ENCODE results near the gene UBE2H.
"Not testable (repeated sequence)": the region's sequence is repeated elsewhere in the genome, so short reads cannot be mapped to it uniquely, and the experiment has no call there.

UBE2H gene

GRCh38 chr7:129804890-129805719, 147.7 kb downstream of the UBE2H start:
- DNase-seq, result no peak

DNA sequence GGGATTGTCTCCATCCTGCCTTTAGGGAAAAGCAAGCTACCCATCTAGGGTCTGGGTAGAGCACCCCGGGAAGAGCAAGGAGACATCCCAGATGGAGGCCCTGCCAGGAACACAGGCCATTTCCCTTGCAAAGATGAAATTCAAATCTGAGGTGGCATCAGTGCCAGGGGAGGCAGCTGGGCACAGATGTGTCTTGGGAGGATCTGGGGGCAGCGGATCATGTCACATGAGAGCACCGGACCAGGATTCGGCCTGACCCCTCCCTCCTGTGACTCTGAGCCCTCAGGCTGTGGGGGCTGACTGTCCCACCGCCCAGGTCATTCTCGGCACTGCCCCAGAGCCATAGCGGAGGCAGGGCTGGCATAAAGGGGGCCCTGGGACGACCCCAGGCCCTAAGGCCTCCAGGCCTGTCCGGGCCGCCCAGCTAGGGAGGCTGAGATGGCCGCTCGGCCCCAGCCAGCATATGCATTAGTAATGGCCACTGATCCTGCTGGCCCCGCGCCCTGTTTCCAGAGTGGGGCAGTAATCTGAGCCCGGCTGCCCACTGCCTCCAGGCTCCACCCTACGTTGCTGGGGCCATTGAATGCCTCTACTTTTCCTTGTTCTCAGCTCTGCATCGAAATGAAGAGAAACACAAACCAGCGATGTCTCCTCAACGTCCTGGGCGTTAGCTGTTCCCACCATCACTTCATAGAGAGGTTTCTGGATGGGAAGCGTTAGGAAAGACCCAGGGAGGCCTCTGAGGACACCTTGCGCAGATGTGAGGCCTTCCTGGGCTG, 148.5 kb downstream of the UBE2H start:
- DNase-seq, result no peak

DNA sequence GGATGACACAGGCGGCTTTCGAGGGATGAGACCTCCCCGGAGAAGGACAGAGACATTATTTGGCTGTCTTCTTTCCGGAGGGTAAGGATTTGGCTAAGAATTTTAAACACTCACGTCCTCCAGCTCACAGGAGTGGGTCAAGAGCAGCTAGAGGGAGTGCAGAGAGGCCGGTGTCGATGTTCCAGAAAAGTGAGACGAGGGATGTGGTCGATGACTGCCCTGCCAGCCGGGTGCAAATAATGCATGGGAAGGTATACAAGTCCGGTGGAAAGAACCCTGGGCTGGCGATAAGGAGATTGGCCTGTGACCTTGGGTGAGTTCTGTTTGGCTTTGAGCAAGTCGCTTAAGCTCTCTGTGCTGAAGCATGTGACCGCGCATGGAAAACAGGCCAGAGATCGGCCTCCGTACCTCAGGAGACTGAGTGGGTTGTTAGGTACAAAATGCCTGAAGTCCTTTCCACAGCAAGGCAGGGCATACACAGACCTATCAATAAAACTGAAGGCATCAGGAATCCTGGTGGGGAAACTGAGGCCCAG, 149.1 kb downstream of the UBE2H start:
- no peak for DNase-seq

DNA sequence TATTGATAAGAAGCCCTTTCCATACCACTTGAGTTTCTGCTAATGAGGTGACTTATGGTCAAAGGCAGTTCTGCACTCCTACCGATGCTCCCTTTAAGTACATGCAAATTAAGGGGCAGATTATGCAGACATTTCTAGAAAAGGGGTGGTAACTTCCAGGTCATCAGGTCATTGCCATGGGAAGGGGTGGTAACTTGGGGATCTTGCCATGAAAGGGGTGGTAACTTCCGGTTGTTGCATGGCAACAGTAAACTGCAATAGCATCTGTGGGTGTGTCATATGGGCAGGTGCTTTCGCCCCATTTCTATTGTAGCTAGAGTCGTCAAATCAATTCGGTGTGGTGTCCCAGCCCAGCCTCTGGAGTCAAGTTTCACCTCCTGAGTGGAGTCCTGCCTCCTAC, 150.9 kb downstream of the UBE2H start:
- DNase-seq, result no peak

DNA sequence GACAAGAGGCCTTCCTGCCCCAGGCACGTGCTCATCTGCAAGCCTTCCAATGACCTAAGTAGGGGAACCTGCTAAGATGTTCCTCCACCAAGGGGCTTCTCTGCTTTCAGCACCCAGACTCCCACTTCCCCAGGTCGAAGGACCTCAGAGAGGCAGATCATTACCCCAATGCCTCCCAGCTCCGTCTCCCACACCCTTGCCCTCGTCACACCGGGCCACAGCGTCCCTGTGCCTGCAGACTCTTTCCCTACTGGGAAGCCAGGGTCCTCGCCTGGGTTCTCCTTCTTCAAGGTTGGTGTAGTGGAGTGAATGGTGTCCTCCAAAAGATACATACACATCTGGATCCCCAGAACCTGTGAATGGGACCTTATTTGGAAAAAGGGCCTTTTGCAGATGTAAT, 151.9 kb downstream of the UBE2H start:
- DNase-seq, result no peak

GRCh38 chr7:129799350-129799955, 153.3 kb downstream of the UBE2H start:
- no peak for DNase-seq

- no peak for DNase-seq
These were observed 154.0 kb downstream of the UBE2H start for GRCh38 chr7:129798616-129799349.

GRCh38 chr7:129797214-129797789, 155.5 kb downstream of the UBE2H start:
- no peak for DNase-seq

GRCh38 chr7:129796186-129796775, 156.5 kb downstream of the UBE2H start:
- no peak for DNase-seq

- DNase-seq, result not testable (repeated sequence)
These were observed 158.3 kb downstream of the UBE2H start for GRCh38 chr7:129794461-129794860.

DNA sequence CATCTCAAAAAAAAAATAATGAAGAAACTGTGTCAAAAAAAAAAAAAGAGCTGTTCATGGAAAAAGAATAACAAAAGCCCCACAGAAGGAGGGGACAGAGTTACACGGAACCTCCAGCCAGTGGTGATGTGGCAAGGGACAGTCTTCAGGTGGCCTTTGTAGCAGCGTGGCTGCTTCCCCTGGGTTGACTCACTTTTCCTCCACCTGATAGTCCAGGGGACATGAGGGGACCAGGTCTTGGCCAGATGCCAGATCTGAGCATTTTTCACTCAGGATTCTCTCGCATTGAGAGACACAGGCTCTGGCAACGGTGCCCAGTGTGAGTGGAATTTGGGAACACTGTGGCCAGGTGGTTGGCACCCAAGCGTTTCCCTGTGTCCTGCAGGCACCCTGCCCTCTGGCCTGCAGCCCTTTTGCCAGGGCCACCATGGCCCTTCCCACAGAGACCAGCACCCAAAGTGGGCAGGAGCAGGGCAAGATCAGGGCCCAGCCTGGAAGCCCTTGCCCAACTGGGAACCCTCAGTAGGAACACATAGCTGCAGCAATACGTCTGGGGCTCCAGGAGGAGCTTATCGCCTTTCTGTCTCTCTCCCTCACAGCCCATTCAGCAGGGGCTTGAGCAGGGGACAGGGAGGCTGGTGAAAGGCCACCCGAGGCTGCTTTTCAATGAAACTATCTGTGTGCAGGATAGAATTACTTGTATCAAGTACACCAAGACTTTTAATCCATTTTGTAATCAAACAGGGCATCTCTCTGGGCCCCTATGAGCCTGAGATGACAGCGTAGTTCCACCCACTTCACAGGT, 159.1 kb downstream of the UBE2H start:
- no peak for DNase-seq

GRCh38 chr7:129792721-129793120, 160.0 kb downstream of the UBE2H start:
- DNase-seq, result no peak

DNA sequence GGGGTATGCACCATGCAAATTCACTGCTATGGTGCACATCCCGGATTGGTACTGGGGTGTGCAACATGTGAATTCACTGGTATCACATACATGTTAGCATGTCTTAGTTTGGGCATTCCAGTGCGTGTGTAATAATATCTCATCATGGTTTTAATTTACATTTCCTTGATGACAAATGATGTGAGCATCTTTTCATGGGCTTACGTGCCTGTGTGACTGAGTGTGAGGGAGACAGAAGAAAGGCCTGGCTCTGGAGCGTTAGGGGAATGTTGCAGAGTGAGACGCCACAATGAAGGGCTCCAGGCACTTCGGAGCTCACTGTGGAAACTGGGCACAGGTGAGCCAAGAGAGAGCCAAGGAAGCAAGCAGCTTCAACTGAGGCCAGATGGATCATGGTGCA, 162.6 kb downstream of the UBE2H start:
- no peak for DNase-seq

GRCh38 chr7:129789652-129790051, 163.1 kb downstream of the UBE2H start:
- DNase-seq, result no peak

GRCh38 chr7:129789000-129789399, 163.8 kb downstream of the UBE2H start:
- no peak for DNase-seq

- DNase-seq, result no peak
These were observed 165.8 kb downstream of the UBE2H start for GRCh38 chr7:129786825-129787563.

DNA sequence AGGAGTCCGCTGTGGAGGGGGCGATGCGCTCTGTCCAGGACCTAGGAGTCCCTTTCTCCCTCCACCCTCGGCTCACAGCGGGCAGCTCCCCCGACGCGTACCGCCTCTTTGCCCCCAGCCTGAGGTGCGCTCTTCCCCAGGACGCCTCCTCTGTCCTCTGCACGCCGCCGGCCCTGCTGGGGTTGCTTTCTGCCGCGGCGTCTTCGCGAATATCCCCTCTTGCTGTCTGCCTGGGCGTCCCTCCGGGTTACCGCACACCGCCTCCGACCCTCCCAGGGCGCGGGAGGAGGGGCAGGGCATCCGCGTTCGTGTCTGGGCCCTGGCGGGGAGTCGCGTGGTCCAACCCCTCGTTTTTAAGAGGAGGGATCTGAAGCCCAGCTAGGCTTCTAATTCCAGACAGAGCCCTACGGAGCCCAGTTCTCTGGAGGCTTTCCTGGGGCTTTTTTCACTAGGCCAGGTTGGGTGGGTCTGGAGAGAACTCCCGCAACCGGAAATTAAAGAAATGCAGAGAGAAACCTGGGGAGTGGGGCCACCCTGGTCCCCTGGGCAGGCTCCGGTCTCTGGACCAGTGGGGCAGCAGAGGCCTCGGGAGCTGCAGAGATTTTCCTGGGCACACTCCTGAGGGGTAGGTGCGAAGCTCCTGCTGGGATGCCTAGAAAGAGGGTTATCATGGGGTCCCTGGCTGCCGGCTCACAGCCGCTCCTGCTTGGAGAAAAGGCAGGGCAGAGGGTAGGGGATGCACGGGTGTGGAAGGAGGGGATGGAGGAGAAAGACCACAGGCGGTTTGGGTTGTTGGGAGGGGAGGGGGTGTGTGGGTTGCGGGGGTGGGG, 166.9 kb downstream of the UBE2H start:
- no peak for DNase-seq

DNA sequence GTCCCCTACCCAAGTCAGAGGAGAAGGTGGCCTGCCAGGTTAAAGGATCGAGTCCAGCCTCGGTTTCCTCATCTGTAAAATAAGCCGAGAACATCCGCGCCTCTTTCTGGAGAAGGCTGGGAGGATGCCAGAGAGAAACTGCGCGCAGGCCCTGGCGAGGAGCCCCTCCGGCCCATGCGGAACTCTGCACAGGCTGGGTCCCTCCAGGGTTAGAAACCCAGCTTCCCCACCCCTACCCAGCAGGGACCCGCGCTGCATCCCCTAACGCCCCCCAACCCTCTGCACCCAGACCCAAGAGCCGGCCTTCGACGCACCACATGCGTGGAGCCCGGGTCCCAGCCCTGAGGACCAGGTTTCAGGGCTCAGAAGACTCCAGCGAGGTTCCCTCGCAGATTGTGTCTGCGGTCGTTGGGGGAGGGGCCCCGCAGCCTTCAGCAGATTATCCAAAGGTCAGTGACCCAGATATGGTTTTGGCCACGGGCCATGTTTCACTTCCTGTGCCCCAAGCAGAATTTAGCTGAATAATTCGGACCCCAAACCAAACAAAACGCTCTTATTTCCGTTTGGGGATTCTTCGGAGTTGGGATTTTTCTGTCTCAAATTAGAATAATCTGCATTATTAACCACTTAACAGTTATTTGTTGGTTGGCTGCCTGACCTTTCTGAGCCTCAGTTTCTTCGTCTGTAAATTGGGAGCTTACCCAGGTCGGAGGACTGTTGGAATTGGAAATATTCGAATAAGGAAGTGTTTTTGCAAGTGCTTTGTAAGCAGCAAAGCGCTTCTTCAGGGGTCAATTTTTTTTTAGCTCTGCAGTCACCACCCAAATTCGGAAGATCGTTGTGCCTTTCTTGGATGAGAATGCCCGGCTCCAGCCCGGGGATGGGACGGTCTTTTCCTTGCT, 167.7 kb downstream of the UBE2H start:
- DNase-seq, result no peak
